GM23248 (cell line): Measurements from ENCODE around the gene CHST9.

ENCODE experiments used
- EZH2 ChIP-seq: fragments of 200-600 bp; sonication (generic); IDR thresholded peaks from 2 replicates; pipeline ENCODE4 v1.6.1; 2018; ENCODE audit warnings: antibody characterized with exemption, mild to moderate bottlenecking; ENCODE audit not compliant: insufficient read depth, poor library complexity, severe bottlenecking
- EZH2phosphoT487 ChIP-seq: fragments of 200-600 bp; sonication (generic); IDR thresholded peaks from 2 replicates; pipeline ENCODE4 v1.6.1; 2018; ENCODE audit warnings: antibody characterized with exemption, moderate library complexity, mild to moderate bottlenecking, low read depth; ENCODE audit not compliant: insufficient read depth

DNA sequence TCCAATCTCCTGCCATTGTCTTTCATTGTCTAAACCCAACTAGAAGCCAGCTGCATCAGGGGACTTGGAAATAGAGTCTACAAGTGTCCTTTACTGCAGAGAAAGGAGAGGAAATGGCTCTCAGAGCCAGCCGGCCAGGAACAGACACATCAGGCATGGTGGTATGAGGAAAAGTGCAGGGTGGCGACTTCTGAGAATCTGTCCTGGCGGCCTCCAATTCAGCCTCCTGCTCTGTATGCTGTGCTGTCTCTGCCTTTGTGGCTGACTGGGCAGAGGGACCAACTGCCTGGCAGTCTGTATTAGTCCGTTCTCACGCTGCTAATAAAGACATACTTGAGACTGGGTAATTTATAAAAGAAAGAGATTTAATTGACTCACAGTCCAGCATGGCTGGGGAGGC, 282.8 kb downstream of the CHST9 start:
- no peak for TF ChIP-seq EZH2phosphoT487
- TF ChIP-seq EZH2 = no peak
